PC-3 (cell line): ENCODE results near the gene DALRD3.

Experiments
- EZH2 ChIP-seq: fragments of 300-600 bp; sonication (generic); IDR thresholded peaks from one replicate; pipeline ENCODE4 v1.6.1; 2017; ENCODE audit warnings: antibody characterized with exemption, mild to moderate bottlenecking, low read length; ENCODE audit not compliant: unreplicated experiment
- TF ChIP-seq, protein P1 (sequence below): fragments of 300-600 bp; sonication (generic); conservative IDR thresholded peaks from 2 replicates; pipeline ENCODE4 v1.5.1; 2017; ENCODE audit warnings: antibody characterized with exemption, low read depth, mild to moderate bottlenecking, low read length

DNA sequence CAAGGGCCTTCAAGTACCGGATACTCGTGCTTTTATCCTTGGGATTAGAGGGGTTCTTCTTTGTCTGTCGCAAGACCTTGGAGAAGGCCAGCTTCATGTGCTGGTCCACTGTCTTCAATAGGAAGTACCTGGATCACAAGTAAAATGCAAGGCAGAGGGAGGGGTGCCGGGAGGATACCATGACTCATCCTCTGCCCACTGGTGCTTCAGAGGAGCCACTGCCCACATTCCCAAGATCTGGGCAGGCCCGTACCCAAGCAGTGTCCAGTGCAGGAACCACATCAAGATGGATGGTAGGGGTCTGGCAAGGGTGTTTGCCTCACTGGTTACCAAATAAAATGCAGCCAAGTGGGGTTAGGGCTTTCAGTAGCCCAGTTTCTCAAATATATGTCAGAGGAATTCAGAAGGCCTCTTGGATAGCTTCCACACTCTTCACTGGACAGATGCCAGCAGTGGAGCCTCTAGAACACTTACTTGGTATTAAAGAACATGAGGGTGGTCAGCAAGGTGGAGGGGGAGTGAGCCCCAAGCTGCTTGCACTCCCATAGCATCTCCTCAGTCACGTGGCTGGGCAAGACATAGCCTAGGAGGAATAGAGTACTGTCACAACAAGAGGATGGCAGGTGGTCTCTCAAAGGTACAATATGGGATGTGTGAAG lies 14.4 kb upstream of the DALRD3 start:
- TF ChIP-seq, protein P1, sequence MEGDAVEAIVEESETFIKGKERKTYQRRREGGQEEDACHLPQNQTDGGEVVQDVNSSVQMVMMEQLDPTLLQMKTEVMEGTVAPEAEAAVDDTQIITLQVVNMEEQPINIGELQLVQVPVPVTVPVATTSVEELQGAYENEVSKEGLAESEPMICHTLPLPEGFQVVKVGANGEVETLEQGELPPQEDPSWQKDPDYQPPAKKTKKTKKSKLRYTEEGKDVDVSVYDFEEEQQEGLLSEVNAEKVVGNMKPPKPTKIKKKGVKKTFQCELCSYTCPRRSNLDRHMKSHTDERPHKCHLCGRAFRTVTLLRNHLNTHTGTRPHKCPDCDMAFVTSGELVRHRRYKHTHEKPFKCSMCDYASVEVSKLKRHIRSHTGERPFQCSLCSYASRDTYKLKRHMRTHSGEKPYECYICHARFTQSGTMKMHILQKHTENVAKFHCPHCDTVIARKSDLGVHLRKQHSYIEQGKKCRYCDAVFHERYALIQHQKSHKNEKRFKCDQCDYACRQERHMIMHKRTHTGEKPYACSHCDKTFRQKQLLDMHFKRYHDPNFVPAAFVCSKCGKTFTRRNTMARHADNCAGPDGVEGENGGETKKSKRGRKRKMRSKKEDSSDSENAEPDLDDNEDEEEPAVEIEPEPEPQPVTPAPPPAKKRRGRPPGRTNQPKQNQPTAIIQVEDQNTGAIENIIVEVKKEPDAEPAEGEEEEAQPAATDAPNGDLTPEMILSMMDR, result no peak
- no peak for TF ChIP-seq EZH2
